Measurements from ENCODE around the gene CCDC106. TPM values are rescaled to one million over a fixed set of nuclear protein-coding genes. Genes with fewer than 3 reads are reported as not detected.

Gene CCDC106
- total RNA-seq, 1 experiment from 2014 or later, result 47.8 TPM

GRCh38 chr19:55654323-55654867 lies 6.4 kb downstream of the CCDC106 start:
- TF ChIP-seq TCF7L2 (IDR thresholded peaks at IDR 0.05; ENCODE audit: low read depth, low read length) (no peak), POLR2AphosphoS5 (IDR thresholded peaks at IDR 0.05; ENCODE audit: low read depth, low read length) (no peak), SIN3A (IDR thresholded peaks at IDR 0.05; ENCODE audit: borderline replicate concordance, insufficient read depth, low read depth, low read length) (no peak; the same call in 1 of the 2 replicates), CTCF (IDR thresholded peaks at IDR 0.05) (no peak), REST (IDR thresholded peaks at IDR 0.05; ENCODE audit: insufficient read depth in 1 of 2, low read depth in 2 of 2, low read length in 1 of 2) (no peak)

GRCh38 chr19:55654868-55655647 lies 7.0 kb downstream of the CCDC106 start, which contains the start of gene U2AF2:
Gene U2AF2, plus strand, starts transcription at chr19:55655035. Its CDS starts 70 bp downstream, at chr19:55655105.
- Histone ChIP-seq H3K27me3 (ENCODE audit: control insufficient read depth, insufficient read depth, low read length) (no peaks in the 10 kb centered on the region), H3K4me1 (ENCODE audit: control insufficient read depth, insufficient read depth, low read length) (peaks cover 28% of the 10 kb centered on the region), H3K9me3 (ENCODE audit: control insufficient read depth, insufficient read depth, low read depth, low read length) (no peaks in the 10 kb centered on the region), H3K4me3 (ENCODE audit: low read depth in 2 of 2, low read length in 2 of 2) (peak within 1 kb of the TSS; percentile 72 to 85), H3K36me3 (ENCODE audit: control insufficient read depth, insufficient read depth, low read length) (peaks cover 16% of the 10 kb centered on the region), H3K27ac (ENCODE audit: low read length) (peak within 1 kb of the TSS; percentile 99)
- DNase-seq (ENCODE audit: low read depth, low spot score), result no peak
- ATAC-seq, result peak; percentile 75
- intact Hi-C loops (cut with micrococcal nuclease; ENCODE audit: unreplicated experiment) (no loop called here), in situ Hi-C loops (cut with HindIII; ENCODE audit: low pct_unique_long_range_greater_than_20kb, low sequenced_read_pairs) (no loop called here)
- no TSS peak for BruUV-seq (replicated peaks)
- POLR2A ChIA-PET, result interaction anchor here (0.6 to 1.2 kb wide), 6 partner anchors 12 to 483 kb away, joined by 4 to 7 read pairs (median 5); no protein-coding TSS in a partner anchor
- CTCF ChIA-PET, result interaction anchor here (0.6 to 1.8 kb wide), 4 partner anchors 16 to 1544 kb away, joined by 3 to 5 read pairs (median 4); no protein-coding TSS in a partner anchor
- no peak for TF ChIP-seq REST (IDR thresholded peaks at IDR 0.05; ENCODE audit: insufficient read depth in 1 of 2, low read depth in 2 of 2, low read length in 1 of 2)
- TF ChIP-seq TCF7L2 (IDR thresholded peaks at IDR 0.05; ENCODE audit: low read depth, low read length), result peak; percentile 50; the same call in 1 of the 2 replicates
- no peak for TF ChIP-seq CTCF (IDR thresholded peaks at IDR 0.05)
- peak; percentile 96 for TF ChIP-seq POLR2AphosphoS5 (IDR thresholded peaks at IDR 0.05; ENCODE audit: low read depth, low read length)
- TF ChIP-seq SIN3A (IDR thresholded peaks at IDR 0.05; ENCODE audit: borderline replicate concordance, insufficient read depth, low read depth, low read length), result peak; percentile 87; the same call in 1 of the 2 replicates

More at GRCh38 chr19:55654323-55654867, 6.4 kb downstream of the CCDC106 start:
- in situ Hi-C loops (cut with HindIII; ENCODE audit: low pct_unique_long_range_greater_than_20kb, low sequenced_read_pairs), result no loop called here
- POLR2A ChIA-PET, result interaction anchor here (0.6 to 1.2 kb wide), 6 partner anchors 13 to 484 kb away, joined by 4 to 7 read pairs (median 5); no protein-coding TSS in a partner anchor
- Histone ChIP-seq H3K27ac (ENCODE audit: low read length) (peak overlapping the region; percentile 99), H3K9me3 (ENCODE audit: control insufficient read depth, insufficient read depth, low read depth, low read length) (no peaks in the 10 kb centered on the region), H3K4me3 (ENCODE audit: low read depth in 2 of 2, low read length in 2 of 2) (peak overlapping the region; percentile 72 to 82), H3K36me3 (ENCODE audit: control insufficient read depth, insufficient read depth, low read length) (peaks cover 16% of the 10 kb centered on the region), H3K4me1 (ENCODE audit: control insufficient read depth, insufficient read depth, low read length) (peaks cover 24% of the 10 kb centered on the region), H3K27me3 (ENCODE audit: control insufficient read depth, insufficient read depth, low read length) (no peaks in the 10 kb centered on the region)
- intact Hi-C loops (cut with micrococcal nuclease; ENCODE audit: unreplicated experiment), result no loop called here
- ATAC-seq, result peak; percentile 77
- CTCF ChIA-PET, result interaction anchor here (0.6 to 1.8 kb wide), 6 partner anchors 16 to 1543 kb away, joined by 3 to 9 read pairs (median 4); no protein-coding TSS in a partner anchor
- peak; percentile 99 for DNase-seq (ENCODE audit: low read depth, low spot score)
- BruUV-seq (replicated peaks), result no TSS peak
